ENCODE data around the gene CARD19.

GRCh38 chr9:93064392-93065134 lies 31.5 kb upstream of the CARD19 start:
- TF ChIP-seq CTCF (IDR thresholded peaks at IDR 0.05) (no peak), EZH2 (IDR thresholded peaks at IDR 0.05; ENCODE audit: borderline replicate concordance, insufficient read depth, low read depth, low read length, poor library complexity, severe bottlenecking) (no peak)
